Testis (tissue), 2 donors: ENCODE results near the gene OR8G5.

Experiments used
- CTCF ChIP-seq, 3 experiments: fragments of 450-650 bp in 2 of 3; fragments of 200-600 bp in 1 of 3; sonication (generic) in 1 of 3; IDR thresholded peaks; one replicate each; pipeline ENCODE4 v1.5.1; 2016 to 2019; ENCODE audit warnings: antibody characterized with exemption in 3 of 3, mild to moderate bottlenecking in 2 of 3, moderate library complexity in 1 of 3
- POLR2A ChIP-seq: fragments of 450-650 bp; IDR thresholded peaks from one replicate; pipeline ENCODE4 v1.6.1; 2017; ENCODE audit warnings: antibody characterized with exemption, mild to moderate bottlenecking, moderate library complexity

- TF ChIP-seq POLR2A (no peak), CTCF (IDR thresholded peaks at IDR 0.05) (no peak)
Observed at GRCh38 chr11:124296016-124296415, 39.8 kb downstream of the OR8G5 start.
